Anterior cingulate cortex (tissue), 58 donors: ENCODE measurements around the gene CADPS.

ENCODE experiments used
- DNase-seq, 58 donors: peaks; one replicate each; lab custom pipeline; 2025; lab: John Stamatoyannopoulos, UW

CADPS gene

GRCh38 chr3:62874711-62875557 lies at the start of gene CADPS:
TSS of gene CADPS (minus strand) at chr3:62875416. CDS start at chr3:62875029, 387 bp downstream.
- DNase-seq = peak in 57 of 58 donors; percentile 9 to 87 (median 51)

- no peak for DNase-seq
These were observed 47.9 kb upstream of the CADPS start for GRCh38 chr3:62923066-62923465.

GRCh38 chr3:62922326-62922725 lies 47.1 kb upstream of the CADPS start:
- DNase-seq = no peak

GRCh38 chr3:62920466-62920784 lies 45.2 kb upstream of the CADPS start:
- no peak for DNase-seq

- no peak for DNase-seq
These were observed 44.7 kb upstream of the CADPS start for GRCh38 chr3:62919784-62920465.

GRCh38 chr3:62918777-62919176 lies 43.6 kb upstream of the CADPS start:
- no peak for DNase-seq

- no peak for DNase-seq
These were observed 42.9 kb upstream of the CADPS start for GRCh38 chr3:62918131-62918530.

GRCh38 chr3:62911526-62911925 lies 36.3 kb upstream of the CADPS start:
- DNase-seq = no peak

- DNase-seq = no peak
These were observed 30.1 kb upstream of the CADPS start for GRCh38 chr3:62905331-62905730.

- DNase-seq = no peak
These were observed 23.6 kb upstream of the CADPS start for GRCh38 chr3:62898530-62899496.

GRCh38 chr3:62895901-62896300 lies 20.7 kb upstream of the CADPS start:
- no peak for DNase-seq

- no peak for DNase-seq
These were observed 17.7 kb upstream of the CADPS start for GRCh38 chr3:62892951-62893350.

- DNase-seq = no peak
These were observed 16.8 kb upstream of the CADPS start for GRCh38 chr3:62892045-62892444.

GRCh38 chr3:62888778-62889177 lies 13.6 kb upstream of the CADPS start:
- no peak for DNase-seq

GRCh38 chr3:62888180-62888579 lies 13.0 kb upstream of the CADPS start:
- peak in 2 of 58 donors; percentile 4 to 7 for DNase-seq

GRCh38 chr3:62885136-62885535 lies 9.9 kb upstream of the CADPS start:
- DNase-seq = no peak

GRCh38 chr3:62884096-62884870 lies 9.1 kb upstream of the CADPS start:
- no peak for DNase-seq

GRCh38 chr3:62882676-62883200 lies 7.5 kb upstream of the CADPS start:
- DNase-seq = no peak

- DNase-seq = peak in 1 of 58 donors; percentile 3
These were observed 848 bp upstream of the CADPS start for GRCh38 chr3:62876064-62876463.

- peak in 5 of 58 donors; percentile 29 to 52 (median 40) for DNase-seq
These were observed 364 bp upstream of the CADPS start for GRCh38 chr3:62875558-62876002.
